ENCODE results near the gene R3HDM2. TPM values are rescaled to one million over a fixed set of nuclear protein-coding genes. Genes with fewer than 3 reads are reported as not detected.
"Not testable (repeated sequence)": the region's sequence is repeated elsewhere in the genome, so short reads cannot be mapped to it uniquely, and the experiment has no call there.

Gene R3HDM2
- total RNA-seq, 1 donor from 2014 or later: 89.6 TPM

DNA sequence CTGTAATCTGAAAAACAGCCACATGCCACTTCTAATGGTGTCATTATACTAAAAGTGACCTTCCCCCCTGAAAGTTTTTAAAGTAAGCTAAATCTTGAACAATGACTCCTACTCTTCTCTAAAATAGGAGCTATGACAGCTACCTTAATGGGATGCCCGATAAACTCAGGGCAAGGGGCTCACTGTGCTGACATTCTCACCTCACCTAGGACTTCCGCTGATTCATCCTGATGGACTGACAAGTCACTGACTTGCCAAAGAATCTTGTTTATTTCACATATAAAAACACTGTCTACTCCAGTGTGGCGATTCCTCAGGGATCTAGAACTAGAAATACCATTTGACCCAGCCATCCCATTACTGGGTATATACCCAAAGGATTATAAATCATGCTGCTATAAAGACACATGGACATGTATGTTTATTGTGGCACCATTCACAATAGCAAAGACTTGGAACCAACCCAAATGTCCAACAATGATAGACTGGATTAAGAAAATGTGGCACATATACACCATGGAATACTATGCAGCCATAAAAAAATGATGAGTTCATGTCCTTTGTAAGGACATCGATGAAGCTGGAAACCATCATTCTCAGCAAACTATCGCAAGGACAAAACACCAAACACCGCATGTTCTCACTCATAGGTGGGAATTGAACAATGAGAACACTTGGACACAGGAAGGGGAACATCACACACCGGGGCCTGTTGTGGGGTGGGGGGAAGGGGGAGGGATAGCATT is 31.0 kb downstream of the R3HDM2 start:
- intact Hi-C loops (cut with DNase I); DNase-seq (ENCODE audit: low spot score): not testable (repeated sequence)

GRCh38 chr12:57397441-57397840 is 33.4 kb downstream of the R3HDM2 start:
- intact Hi-C loops (cut with DNase I): no loop called here
- no peak for ATAC-seq

More for the DNA sequence above, 31.0 kb downstream of the R3HDM2 start:
- ATAC-seq: not testable (repeated sequence)

DNA sequence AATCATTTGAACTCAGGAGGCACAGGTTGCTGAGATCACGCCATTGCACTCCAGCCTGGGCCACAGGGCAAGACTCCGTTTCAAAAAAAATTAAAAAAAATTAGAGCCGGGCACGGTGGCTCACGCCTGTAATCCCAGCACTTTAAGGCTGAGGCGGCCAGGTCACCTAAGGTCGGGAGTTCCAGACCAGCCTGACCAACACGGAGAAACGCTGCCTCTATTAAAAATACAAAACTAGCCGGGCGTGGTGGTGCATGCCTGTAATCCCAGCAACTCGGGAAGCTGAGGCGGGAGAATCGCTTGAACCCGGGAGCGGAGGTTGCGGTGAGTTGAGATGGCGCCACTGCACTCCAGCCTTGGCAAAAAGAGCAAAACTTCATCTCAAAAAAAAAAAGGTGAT is 35.7 kb downstream of the R3HDM2 start:
- ATAC-seq (no peak), DNase-seq (ENCODE audit: low spot score) (no peak)
- intact Hi-C loops (cut with DNase I): no loop called here

More at GRCh38 chr12:57397441-57397840, 33.4 kb downstream of the R3HDM2 start:
- no peak for DNase-seq (ENCODE audit: low spot score)

DNA sequence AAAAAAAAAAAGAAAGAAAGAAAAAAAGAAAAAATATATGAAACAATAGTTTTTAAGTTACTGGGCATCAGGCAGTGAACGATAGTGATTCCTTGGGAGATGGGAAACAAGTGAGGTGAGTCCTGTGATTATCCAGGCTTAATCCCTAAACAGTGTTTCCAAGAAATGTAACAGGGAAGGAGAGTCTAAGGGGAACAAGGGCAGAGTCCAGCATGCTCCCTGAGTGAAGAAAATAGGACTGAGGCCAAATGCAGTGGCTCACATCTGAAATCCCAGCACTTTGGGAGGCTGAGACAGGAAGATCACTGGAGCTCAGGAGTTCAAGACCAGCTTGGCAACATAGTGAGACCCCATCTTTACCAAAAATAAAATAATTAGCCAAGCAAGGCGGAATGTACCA is 40.7 kb downstream of the R3HDM2 start:
- intact Hi-C loops (cut with DNase I): no loop called here
- no peak for ATAC-seq
- DNase-seq (ENCODE audit: low spot score): no peak

DNA sequence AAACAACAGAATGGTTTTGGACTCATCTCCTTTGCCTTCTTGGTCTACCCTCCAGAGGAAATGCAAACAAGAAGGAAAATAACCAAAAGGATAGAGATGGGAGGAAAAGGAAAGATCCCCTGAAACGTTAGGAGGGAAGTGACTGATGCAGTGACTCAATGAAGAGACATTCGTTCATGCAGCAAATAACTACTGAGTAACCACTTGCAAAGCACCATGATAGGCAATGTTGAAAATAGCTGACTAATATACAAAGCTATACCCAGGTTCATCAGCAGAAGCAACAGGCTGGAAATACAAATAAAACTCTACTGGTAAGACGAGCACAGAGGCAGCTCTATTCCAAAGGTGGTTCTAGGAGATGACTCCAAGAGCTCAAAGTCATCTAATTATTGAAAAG is 41.8 kb downstream of the R3HDM2 start:
- DNase-seq (ENCODE audit: low spot score) (no peak), ATAC-seq (no peak)
- intact Hi-C loops (cut with DNase I): no loop called here

DNA sequence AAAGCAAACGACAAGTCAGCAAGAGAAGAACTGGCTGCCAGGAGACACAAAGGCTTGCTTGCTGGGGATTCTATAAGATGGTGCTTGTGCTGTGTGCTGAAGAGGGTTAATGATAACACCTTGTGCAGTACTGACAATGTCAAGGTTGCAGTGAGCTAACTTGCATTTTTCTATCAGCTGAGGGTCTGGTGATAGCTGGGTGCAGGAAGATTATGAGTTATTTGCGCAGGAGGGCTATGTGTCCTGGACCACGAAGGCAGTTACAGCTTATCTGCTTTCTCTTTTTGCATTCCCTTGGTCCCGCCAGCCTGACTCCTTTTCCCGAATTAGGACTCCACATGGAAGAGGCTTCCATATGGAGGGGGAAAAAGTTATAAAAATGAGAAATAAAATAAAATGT is 42.4 kb downstream of the R3HDM2 start:
- no peak for DNase-seq (ENCODE audit: low spot score)
- ATAC-seq: no peak

GRCh38 chr12:57386187-57386720 is 44.6 kb downstream of the R3HDM2 start:
- intact Hi-C loops (cut with DNase I): no loop called here
- DNase-seq (ENCODE audit: low spot score): no peak
- no peak for ATAC-seq

More for the DNA sequence above, 42.4 kb downstream of the R3HDM2 start:
- intact Hi-C loops (cut with DNase I): no loop called here

GRCh38 chr12:57385586-57385985 is 45.3 kb downstream of the R3HDM2 start:
- DNase-seq (ENCODE audit: low spot score): no peak
- no peak for ATAC-seq
- intact Hi-C loops (cut with DNase I): no loop called here

DNA sequence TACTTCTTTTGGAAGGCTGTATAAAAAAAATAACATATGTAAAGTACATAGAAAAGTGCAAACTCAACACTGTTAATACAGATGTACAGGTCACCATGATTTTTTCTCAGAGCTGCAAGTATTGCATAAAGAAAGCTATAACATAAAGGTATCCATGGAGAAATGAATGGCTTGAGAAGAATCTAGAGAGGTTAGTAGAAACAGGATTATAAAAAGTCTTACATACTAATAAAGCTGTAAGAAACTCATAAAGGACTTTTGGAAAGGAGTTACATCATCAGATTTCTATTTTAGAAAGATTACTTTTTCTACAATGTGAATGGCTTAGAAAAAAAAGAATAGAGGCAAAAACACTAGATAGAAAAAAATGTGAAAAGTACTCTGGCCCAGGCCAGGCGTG is 46.4 kb downstream of the R3HDM2 start:
- ATAC-seq: no peak
- DNase-seq (ENCODE audit: low spot score): no peak
- intact Hi-C loops (cut with DNase I): no loop called here

GRCh38 chr12:57381693-57382220 is 49.1 kb downstream of the R3HDM2 start:
- ATAC-seq: no peak
- intact Hi-C loops (cut with DNase I): no loop called here
- DNase-seq (ENCODE audit: low spot score): no peak

DNA sequence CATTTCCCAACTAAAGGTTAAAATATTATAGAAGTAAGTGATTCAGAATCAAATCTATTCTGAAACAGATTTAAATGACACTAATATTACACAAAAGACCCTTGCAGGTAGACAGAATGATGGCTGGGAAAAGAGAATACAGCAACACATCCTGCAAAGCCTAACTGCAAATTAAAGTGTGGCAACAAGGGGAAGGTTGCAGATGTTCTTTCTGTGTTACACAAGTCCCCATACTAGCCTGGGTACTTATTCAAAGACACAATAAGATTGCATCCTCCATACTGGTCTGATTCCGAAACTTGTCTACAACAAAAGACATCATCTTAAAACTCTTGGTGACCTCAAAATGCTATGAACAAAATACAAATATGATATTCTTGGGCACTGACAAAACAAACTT is 50.5 kb downstream of the R3HDM2 start:
- intact Hi-C loops (cut with DNase I): no loop called here
- ATAC-seq: no peak
- DNase-seq (ENCODE audit: low spot score): no peak

- no peak for ATAC-seq
- intact Hi-C loops (cut with DNase I): no loop called here
- DNase-seq (ENCODE audit: low spot score): no peak
These were observed 53.6 kb downstream of the R3HDM2 start for GRCh38 chr12:57377103-57377840.

DNA sequence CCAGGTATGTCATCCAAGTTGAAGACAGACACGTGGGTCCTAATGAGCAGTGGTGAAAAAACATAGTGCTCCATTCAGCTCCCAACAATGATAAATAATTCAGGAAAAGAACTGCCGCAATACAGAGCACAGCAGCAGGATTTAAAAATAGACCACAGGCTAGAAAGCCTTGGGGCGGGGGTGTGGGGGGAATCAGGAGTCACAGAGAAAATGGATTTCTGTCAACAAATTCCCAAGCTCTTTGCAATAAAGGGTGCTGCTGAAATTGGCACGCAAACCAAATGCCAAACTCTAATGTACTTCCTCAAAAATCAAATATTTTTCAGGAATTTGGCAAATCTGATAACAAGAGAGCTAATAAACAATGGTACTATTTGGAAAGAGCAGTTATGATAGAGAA is 58.6 kb downstream of the R3HDM2 start:
- no peak for ATAC-seq
- intact Hi-C loops (cut with DNase I): no loop called here
- DNase-seq (ENCODE audit: low spot score): no peak

GRCh38 chr12:57370696-57371095 is 60.1 kb downstream of the R3HDM2 start:
- intact Hi-C loops (cut with DNase I): no loop called here
- ATAC-seq (no peak), DNase-seq (ENCODE audit: low spot score) (no peak)

DNA sequence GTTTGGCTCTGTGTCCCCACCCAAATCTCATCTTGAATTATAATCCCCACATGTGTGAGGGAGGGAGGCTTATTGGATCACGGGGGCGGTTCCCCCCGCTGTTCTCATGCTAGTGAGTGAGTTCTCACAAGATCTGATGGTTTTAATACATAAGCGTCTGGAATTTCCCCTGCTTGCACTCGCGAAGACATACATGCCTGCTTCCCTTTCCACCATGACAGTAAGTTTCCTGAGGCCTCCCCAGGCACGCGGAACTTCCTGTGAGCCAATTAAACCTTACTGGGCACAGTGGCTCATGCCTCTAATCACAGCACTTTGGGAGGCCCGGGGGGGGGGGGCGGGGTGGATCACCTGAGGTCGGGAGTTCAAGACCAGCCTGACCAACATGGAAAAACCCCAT is 60.8 kb downstream of the R3HDM2 start:
- intact Hi-C loops (cut with DNase I): no loop called here
- DNase-seq (ENCODE audit: low spot score) (no peak), ATAC-seq (no peak)

- ATAC-seq (no peak), DNase-seq (ENCODE audit: low spot score) (no peak)
- intact Hi-C loops (cut with DNase I): no loop called here
These were observed 61.6 kb downstream of the R3HDM2 start for GRCh38 chr12:57369202-57369601.

GRCh38 chr12:57368349-57369095 is 62.3 kb downstream of the R3HDM2 start:
- ATAC-seq (no peak), DNase-seq (ENCODE audit: low spot score) (no peak)
- intact Hi-C loops (cut with DNase I): no loop called here

GRCh38 chr12:57367121-57367520 is 63.7 kb downstream of the R3HDM2 start:
- no peak for ATAC-seq
- no peak for DNase-seq (ENCODE audit: low spot score)
- intact Hi-C loops (cut with DNase I): no loop called here

- no peak for ATAC-seq
- DNase-seq (ENCODE audit: low spot score): no peak
- intact Hi-C loops (cut with DNase I): no loop called here
These were observed 64.5 kb downstream of the R3HDM2 start for GRCh38 chr12:57366315-57366714.
